ENCODE measurements around the gene LRFN2.

LRFN2 gene

GRCh38 chr6:40356242-40356910 is 230.8 kb downstream of the LRFN2 start:
- no peak for TF ChIP-seq CTCF (conservative IDR thresholded peaks at IDR 0.05)
- no peak overlapping the region for H3K27ac ChIP-seq

- H3K27ac ChIP-seq, result no peak overlapping the region
- TF ChIP-seq CTCF (conservative IDR thresholded peaks at IDR 0.05), result no peak
Observed at GRCh38 chr6:40355532-40355931, 231.6 kb downstream of the LRFN2 start.

GRCh38 chr6:40355066-40355465 is 232.1 kb downstream of the LRFN2 start:
- H3K27ac ChIP-seq, result no peak overlapping the region
- no peak for TF ChIP-seq CTCF (conservative IDR thresholded peaks at IDR 0.05)

GRCh38 chr6:40353967-40354452 is 233.2 kb downstream of the LRFN2 start:
- no peak for TF ChIP-seq CTCF (conservative IDR thresholded peaks at IDR 0.05)
- H3K27ac ChIP-seq, result no peak overlapping the region

- TF ChIP-seq CTCF (conservative IDR thresholded peaks at IDR 0.05), result no peak
- no peak overlapping the region for H3K27ac ChIP-seq
Observed at GRCh38 chr6:40353197-40353966, 233.8 kb downstream of the LRFN2 start.

GRCh38 chr6:40352527-40353170 is 234.5 kb downstream of the LRFN2 start:
- H3K27ac ChIP-seq, result no peak overlapping the region
- TF ChIP-seq CTCF (conservative IDR thresholded peaks at IDR 0.05), result no peak

- no peak for TF ChIP-seq CTCF (conservative IDR thresholded peaks at IDR 0.05)
Observed at GRCh38 chr6:40352006-40352405, 235.2 kb downstream of the LRFN2 start.

More at GRCh38 chr6:40352006-40352405, 235.2 kb downstream of the LRFN2 start:
- no peak overlapping the region for H3K27ac ChIP-seq
